Caki2 (cell line): ENCODE results near the gene ANXA7. TPM values are rescaled to one million over a fixed set of nuclear protein-coding genes. Genes with fewer than 3 reads are reported as not detected.
A peak's percentile ranks its signal among the peaks of the same experiment; 100 is the strongest.
"Not testable (repeated sequence)": the region's sequence is repeated elsewhere in the genome, so short reads cannot be mapped to it uniquely, and the experiment has no call there.

Experiments used
- DNase-seq: peaks from one replicate; pipeline ENCODE4 v3.0.0-alpha.2; 2015; ENCODE audit warnings: low read depth
- in situ Hi-C: cut with HindIII; loops from 2 replicates; pipeline ENCODE4 v1.10.0; 2016; ENCODE audit warnings: low sequenced_read_pairs, low pct_unique_long_range_greater_than_20kb, mixed read lengths
- total RNA-seq: library from RNA; depleted of rRNA; stranded (reverse); fragments of >200 nt; shearing (Covaris generic); gene quantifications from 2 replicates; pipeline ENCODE4 v1.2.3, GENCODE V29; 2014; ENCODE audit warnings: low replicate concordance; rRNA removed

ANXA7 gene
- total RNA-seq, 1 experiment from 2014 or later: 84.4 TPM

DNA sequence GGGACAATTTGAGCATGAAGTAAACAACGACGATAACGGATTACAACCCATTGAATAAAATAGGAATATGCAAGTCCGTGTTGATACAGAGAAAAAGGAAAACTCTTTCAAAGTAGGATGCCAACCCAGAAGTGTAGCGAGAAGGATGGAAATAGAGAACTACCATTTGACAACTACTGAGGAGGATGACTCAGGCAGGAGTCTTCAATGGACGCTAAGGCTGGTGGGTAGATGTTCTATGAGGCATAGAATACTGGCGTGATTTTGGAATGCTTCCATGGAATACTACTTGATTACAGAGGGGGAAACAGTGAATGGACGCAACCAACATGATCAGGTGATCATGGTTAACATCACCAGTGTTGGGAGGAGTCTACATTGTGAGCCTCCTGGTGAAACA lies 54.4 kb downstream of the ANXA7 start:
- in situ Hi-C loops: no loop called here
- DNase-seq: peak; percentile 48

DNA sequence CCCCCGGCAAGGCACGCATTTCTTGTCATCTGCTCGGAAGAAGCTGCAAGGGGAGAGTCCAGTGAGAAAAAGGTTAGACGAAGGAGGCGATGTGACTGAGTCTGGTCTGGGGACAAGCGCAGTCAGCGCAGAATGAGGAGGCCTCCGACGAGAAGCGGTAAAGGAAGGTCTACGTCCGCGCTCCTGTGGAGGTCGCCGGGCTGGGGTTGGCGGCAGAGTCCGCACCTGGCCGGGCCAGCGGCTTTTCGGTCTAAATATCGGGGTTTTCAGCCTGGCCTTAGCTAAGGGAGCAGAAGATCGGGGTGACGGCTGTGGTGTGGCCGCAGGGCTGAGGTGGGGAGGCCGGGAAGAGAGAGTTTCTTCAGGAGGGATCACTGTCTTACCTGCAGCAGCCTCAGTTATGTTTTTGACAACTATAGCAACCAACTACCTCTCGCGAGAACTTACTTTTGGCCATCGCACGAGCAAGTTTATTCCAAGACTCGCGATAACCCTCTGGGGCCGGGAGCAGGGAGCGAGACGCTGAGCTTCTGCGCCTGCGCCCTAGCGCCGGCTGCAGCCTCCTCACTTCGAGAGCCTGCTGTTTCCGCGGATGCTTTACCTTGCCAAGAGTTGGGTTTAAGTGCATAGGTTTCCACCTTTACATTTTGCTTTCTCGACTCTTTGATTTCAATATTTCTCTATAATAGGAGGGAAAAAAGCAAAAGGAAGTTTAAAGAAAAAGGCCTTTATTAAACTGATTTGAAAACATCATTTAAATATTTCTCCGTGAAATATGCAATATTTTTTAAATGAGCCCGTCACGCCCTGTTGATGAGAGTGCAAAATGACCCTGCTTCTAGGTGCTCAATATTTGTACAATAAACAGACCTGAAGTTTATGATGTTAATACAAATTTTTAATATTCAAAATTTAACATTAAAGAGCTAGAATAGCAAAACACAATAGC lies 55.3 kb downstream of the ANXA7 start, which contains the start of gene CFAP70:
CFAP70 (minus strand) TSS at position 534 of the 949 bp plus-strand sequence. CDS start 4,068 bp downstream, outside the sequence.
- in situ Hi-C loops: no loop called here
- peak; percentile 91 for DNase-seq

DNA sequence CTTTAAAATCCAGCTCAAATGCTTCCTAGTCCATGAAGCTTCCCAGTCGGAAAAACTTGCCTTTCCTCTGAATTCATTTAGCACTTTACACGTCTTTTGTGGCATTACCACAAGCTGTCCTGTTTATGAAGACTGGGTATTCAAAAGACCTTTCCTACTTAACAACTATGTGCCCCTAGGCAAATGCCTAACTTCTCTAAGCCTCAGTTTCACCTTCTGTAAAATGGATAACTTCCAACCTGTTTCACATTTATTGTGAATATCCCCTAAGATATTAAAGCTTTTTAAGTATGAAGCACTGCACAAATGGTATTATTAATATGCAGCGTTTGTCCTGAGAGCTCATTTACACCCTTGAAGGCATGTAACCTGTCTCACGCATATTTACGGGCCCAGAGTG lies 56.0 kb downstream of the ANXA7 start:
- in situ Hi-C loops: no loop called here

DNA sequence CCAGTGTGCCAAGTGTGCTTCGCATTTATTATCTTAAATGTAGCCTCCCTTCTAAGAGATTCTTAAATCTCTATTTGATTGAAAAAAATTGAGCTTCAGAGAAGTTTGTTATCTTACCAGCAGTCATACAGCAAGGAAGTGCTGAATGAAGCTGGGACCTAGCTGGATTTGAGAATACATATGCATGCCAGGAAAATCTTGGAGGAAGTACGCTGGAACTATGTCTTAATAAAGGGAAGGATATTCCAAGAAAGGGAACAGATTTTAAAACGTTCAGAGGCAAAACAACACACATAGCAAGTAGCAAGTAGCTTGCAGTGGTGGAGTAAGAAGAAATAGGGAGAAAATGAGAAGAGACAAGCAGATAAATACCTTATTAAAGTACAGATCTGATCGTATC lies 56.7 kb downstream of the ANXA7 start:
- in situ Hi-C loops: no loop called here
- DNase-seq: no peak

More for the DNA sequence above, 56.0 kb downstream of the ANXA7 start:
- no peak for DNase-seq

DNA sequence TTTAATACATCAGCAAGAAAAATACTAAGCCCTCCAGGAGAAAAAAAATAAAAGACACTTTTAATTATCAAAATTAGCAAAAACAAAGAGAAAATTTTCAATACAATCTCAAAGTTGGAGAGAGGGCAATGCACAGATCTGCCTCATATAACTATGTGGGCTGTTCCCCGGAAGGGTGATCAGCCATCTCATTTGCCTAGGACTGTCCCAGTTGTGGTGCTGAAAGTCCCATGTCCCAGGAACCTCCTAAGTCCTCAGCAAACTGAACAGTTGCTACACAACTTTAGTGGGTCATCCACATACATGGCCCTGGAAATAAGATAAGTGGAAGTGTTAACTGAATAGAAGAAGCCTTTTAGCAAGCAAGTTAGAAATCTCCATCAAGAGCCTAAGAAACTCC lies 69.6 kb downstream of the ANXA7 start:
- in situ Hi-C loops: no loop called here
- DNase-seq: no peak

DNA sequence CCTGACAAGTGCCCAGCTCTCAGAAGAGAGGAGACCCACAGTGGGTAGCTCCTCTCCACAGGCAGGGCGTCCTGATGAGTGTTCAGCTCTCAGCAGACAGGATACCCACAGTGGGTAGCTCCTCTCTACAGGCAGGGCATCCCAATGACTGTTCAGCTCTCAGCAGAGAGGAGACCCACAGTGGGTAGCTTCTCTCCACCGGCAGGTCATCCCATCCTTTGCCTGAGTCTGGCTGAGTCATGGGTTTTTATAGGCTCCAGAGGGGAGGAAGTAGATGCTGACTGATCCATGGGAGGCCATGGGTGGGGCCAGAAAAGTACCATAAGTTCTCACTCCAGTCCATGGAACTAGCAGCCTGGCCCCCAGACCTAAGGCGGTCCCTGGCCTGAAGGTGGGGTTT lies 73.7 kb downstream of the ANXA7 start:
- in situ Hi-C loops: no loop called here
- DNase-seq: no peak

DNA sequence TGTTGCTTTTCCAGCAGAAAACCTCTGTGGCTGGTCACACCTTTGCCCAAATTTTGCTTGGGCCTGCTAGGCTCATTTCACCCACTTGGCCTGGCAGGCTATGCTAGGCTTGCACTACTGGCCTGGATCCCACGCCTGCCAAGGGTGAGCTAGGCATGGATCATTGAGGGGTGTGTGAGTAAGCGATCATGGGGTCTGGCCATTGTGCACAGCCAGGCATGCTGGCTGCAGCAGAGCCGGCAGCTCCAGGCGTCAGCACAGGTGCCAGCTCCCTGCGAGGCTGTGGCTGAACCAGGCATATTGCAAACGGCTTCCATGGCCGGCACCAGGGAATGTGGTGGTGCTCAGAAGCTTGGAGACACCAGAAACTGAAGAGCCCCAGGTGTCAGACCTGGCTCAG lies 74.4 kb downstream of the ANXA7 start:
- no peak for DNase-seq
- in situ Hi-C loops: no loop called here

DNA sequence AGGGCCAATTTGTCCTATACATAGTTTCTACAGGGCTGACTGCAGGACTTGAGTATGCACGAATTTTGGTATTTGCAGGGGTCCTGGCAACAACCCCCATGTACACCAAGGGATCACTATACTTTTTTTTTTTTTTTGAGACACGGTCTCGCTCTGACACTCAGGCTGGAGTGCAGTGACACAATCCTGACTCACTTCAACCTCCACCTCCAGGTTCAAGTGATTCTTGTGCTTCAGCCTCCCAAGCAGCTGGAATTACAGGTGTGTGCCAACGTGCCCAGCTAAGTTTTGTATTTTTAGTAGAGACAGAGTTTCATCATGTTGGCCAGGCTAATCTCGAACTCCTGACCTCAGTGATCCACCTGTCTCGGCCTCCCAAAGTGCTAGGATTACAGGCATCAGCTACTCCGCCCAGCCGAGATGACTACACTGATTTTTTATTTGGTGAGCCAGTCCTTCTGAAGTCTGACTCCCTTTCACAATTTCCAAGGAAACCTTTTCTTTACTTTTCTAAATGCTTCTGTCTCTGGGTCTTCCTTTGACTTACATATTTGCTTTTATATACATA lies 75.0 kb downstream of the ANXA7 start:
- in situ Hi-C loops: no loop called here

DNA sequence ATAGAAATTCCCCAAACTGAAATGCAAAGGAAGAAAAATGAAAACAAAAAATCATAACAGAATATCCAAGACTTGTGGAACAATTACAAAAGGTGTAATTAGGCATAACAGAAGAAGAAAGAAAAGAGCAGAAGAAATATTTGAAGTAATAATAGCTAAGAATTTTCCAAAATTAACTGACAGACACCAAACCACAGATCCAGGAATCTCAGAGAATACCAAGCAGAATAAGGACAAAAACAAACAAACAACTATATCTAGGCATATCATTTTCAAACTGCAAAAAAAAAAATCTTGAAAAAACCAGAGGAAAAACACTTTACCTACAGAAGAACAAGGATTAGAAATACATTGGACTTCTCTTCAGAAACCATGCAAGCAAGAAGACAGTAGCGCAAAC lies 80.7 kb downstream of the ANXA7 start:
- in situ Hi-C loops: no loop called here
- DNase-seq: no peak

More for the DNA sequence above, 75.0 kb downstream of the ANXA7 start:
- DNase-seq: no peak

DNA sequence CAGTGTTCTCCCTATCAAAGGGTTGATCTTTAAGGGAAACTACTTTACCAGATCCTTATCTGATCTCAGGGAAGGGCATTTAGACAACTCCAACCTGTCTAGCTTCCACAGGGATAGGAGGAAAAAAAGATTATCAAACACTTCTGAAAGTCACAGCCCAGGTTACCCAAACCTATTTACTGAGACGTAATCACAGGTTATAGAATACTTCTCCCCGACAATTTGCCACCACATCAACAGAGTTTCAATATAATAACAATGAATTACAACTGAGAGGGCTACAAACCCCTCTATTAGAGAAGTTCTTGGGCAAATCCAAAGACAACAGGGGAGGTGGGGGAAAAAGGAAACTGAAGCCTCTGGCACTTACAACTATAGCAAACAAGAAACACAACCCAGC lies 81.5 kb downstream of the ANXA7 start:
- no peak for DNase-seq

DNA sequence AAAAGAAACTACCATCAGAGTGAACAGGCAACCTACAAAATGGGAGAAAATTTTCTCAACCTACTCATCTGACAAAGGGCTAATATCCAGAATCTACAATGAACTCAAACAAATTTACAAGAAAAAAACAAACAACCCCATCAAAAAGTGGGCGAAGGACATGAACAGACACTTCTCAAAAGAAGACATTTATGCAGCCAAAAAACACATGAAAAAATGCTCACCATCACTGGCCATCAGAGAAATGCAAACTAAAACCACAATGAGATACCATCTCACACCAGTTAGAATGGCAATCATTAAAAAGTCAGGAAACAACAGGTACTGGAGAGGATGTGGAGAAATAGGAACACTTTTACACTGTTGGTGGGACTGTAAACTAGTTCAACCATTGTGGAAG lies 85.3 kb downstream of the ANXA7 start:
- DNase-seq, in situ Hi-C loops: not testable (repeated sequence)

More for the DNA sequence above, 81.5 kb downstream of the ANXA7 start:
- in situ Hi-C loops: no loop called here

DNA sequence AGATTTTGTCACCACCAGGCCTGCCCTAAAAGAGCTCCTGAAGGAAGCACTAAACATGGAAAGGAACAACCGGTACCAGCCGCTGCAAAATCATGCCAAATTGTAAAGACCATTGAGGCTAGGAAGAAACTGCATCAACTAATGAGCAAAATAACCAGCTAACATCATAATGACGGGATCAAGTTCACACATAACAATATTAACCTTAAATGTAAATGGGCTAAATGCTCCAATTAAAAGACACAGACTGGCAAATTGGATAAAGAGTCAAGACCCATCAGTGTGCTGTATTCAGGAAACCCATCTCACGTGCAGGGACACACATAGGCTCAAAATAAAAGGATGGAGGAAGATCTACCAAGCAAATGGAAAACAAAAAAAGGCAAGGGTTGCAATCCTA lies 88.6 kb downstream of the ANXA7 start:
- in situ Hi-C loops: not testable (repeated sequence)

More for the DNA sequence above, 88.6 kb downstream of the ANXA7 start:
- DNase-seq: not testable (repeated sequence)

Other genes with a start within 250 kb of the ANXA7 start
- gene ECD, start 246.1 kb downstream of the ANXA7 start, total RNA-seq: 44.6 and 45.7 TPM in 2 replicates
- 11.1 and 11.5 TPM in 2 replicates for gene FAM149B1, start 245.9 kb downstream of the ANXA7 start, total RNA-seq
- 35.6 and 39.1 TPM in 2 replicates for gene DNAJC9, start 166.8 kb downstream of the ANXA7 start, total RNA-seq
- 67.5 and 86.6 TPM in 2 replicates for gene MRPS16, start 161.4 kb downstream of the ANXA7 start, total RNA-seq
- gene CFAP70, start 55.2 kb downstream of the ANXA7 start, total RNA-seq: 0.78 and 3.4 TPM in 2 replicates
- 0.41 TPM in 1 of 2 replicates, not detected in the other for gene MSS51, start 19.5 kb upstream of the ANXA7 start, total RNA-seq
- gene PPP3CB, start 82.0 kb upstream of the ANXA7 start, total RNA-seq: 1.5 and 2.6 TPM in 2 replicates
- gene USP54, start 177.3 kb upstream of the ANXA7 start, total RNA-seq: 15.0 and 17.3 TPM in 2 replicates
- gene MYOZ1, start 227.4 kb upstream of the ANXA7 start, total RNA-seq: not detected in 2 replicates
- not detected in 2 replicates for gene SYNPO2L, start 242.0 kb upstream of the ANXA7 start, total RNA-seq